Panc1 (cell line): ENCODE measurements around the gene CLEC2D.

Experiments used
- CTCF ChIP-seq: fragments of 450-650 bp; IDR thresholded peaks from 2 replicates; pipeline ENCODE4 v1.5.1; 2017; ENCODE audit warnings: mild to moderate bottlenecking
- POLR2AphosphoS5 ChIP-seq: IDR thresholded peaks from 2 replicates; pipeline ENCODE4 v1.6.1; 2012; ENCODE audit warnings: mild to moderate bottlenecking, low read depth, low read length, moderate library complexity
- REST ChIP-seq, 2 experiments: IDR thresholded peaks; 2 replicates each; pipeline ENCODE4 v1.6.1; 2011 to 2012; ENCODE audit warnings: low read depth in 2 of 2, control low read depth in 1 of 2, low read length in 1 of 2, mild to moderate bottlenecking in 1 of 2, moderate library complexity in 1 of 2; ENCODE audit not compliant: insufficient read depth in 1 of 2
- SIN3A ChIP-seq: IDR thresholded peaks from 2 replicates; pipeline ENCODE4 v1.6.1; 2012; ENCODE audit warnings: low read depth, mild to moderate bottlenecking, low read length, moderate library complexity, borderline replicate concordance; ENCODE audit not compliant: insufficient read depth
- TCF7L2 ChIP-seq: IDR thresholded peaks from 2 replicates; pipeline ENCODE4 v1.6.1; 2011; ENCODE audit warnings: mild to moderate bottlenecking, low read depth, low read length, inconsistent platforms

- TF ChIP-seq SIN3A (no peak), POLR2AphosphoS5 (no peak), CTCF (no peak), REST (IDR thresholded peaks at IDR 0.05; ENCODE audit: insufficient read depth in 1 of 2, low read depth in 2 of 2, low read length in 1 of 2) (no peak), TCF7L2 (no peak)
These were observed 4.7 kb downstream of the CLEC2D start for GRCh38 chr12:9674226-9674590.
